OCI-LY1 (cell line): Measurements from ENCODE around the gene TMEM35B.
"Not testable (repeated sequence)": the region's sequence is repeated elsewhere in the genome, so short reads cannot be mapped to it uniquely, and the experiment has no call there.

Source experiments
- H2AFZ ChIP-seq: fragments of 200-600 bp; sonication (generic), shearing (Covaris generic); 2 replicates; pipeline ENCODE4 v1.6.0; 2014; ENCODE audit warnings: antibody characterized with exemption, mild to moderate bottlenecking, low read length
- H3F3A ChIP-seq: fragments of 200-600 bp; sonication (generic), shearing (Covaris generic); 2 replicates; pipeline ENCODE4 v1.6.0; 2014; ENCODE audit warnings: mild to moderate bottlenecking, antibody characterized with exemption, low read length, moderate library complexity; ENCODE audit not compliant: insufficient read depth
- H3K27ac ChIP-seq: fragments of 200-600 bp; sonication (generic); 2 replicates; pipeline ENCODE4 v1.5.1; 2014; ENCODE audit warnings: low read length, mixed run types, mild to moderate bottlenecking, low read depth; ENCODE audit not compliant: poor library complexity, severe bottlenecking
- H3K27me3 ChIP-seq: fragments of 200-600 bp; sonication (generic); 2 replicates; pipeline ENCODE4 v1.6.0; 2014; ENCODE audit warnings: antibody characterized with exemption, mild to moderate bottlenecking, low read length, moderate library complexity; ENCODE audit not compliant: insufficient read depth
- H3K36me3 ChIP-seq: fragments of 200-600 bp; sonication (generic); 2 replicates; pipeline ENCODE4 v1.6.1; 2014; ENCODE audit warnings: mild to moderate bottlenecking, antibody characterized with exemption, low read length, moderate library complexity, mixed read lengths; ENCODE audit not compliant: insufficient read depth
- H3K4me1 ChIP-seq: fragments of 200-600 bp; sonication (generic); 2 replicates; pipeline ENCODE4 v1.5.1; 2014; ENCODE audit warnings: mild to moderate bottlenecking, low read length, moderate library complexity; ENCODE audit not compliant: insufficient read depth, severe bottlenecking
- H3K4me2 ChIP-seq: fragments of 200-600 bp; sonication (generic), shearing (Covaris generic); 2 replicates; pipeline ENCODE4 v1.6.1; 2014; ENCODE audit warnings: low read length
- H3K4me3 ChIP-seq: fragments of 200-600 bp; sonication (generic); 2 replicates; pipeline ENCODE4 v1.5.1; 2014; ENCODE audit warnings: low read length, low read depth, mild to moderate bottlenecking, mixed read lengths; ENCODE audit not compliant: poor library complexity, severe bottlenecking
- H3K79me2 ChIP-seq: fragments of 200-600 bp; shearing (Covaris generic); 2 replicates; pipeline ENCODE4 v1.6.1; 2016; ENCODE audit warnings: mixed run types, low read length, mixed read lengths; ENCODE audit not compliant: insufficient read depth
- H3K9ac ChIP-seq: fragments of 200-600 bp; sonication (generic), shearing (Covaris generic); 2 replicates; pipeline ENCODE4 v1.6.1; 2014; ENCODE audit warnings: mild to moderate bottlenecking, low read length, mixed read lengths
- H3K9me2 ChIP-seq: fragments of 200-600 bp; sonication (generic), shearing (Covaris generic); 2 replicates; pipeline ENCODE4 v1.6.1; 2014; ENCODE audit warnings: low read depth, mild to moderate bottlenecking, low read length, mixed read lengths
- H3K9me3 ChIP-seq: fragments of 200-600 bp; shearing (Covaris generic); 2 replicates; pipeline ENCODE4 v1.6.1; 2014; ENCODE audit warnings: low read length, mixed read lengths
- H4K20me1 ChIP-seq: fragments of 200-600 bp; sonication (generic), shearing (Covaris generic); 2 replicates; pipeline ENCODE4 v1.6.0; 2016; ENCODE audit warnings: mild to moderate bottlenecking, low read length; ENCODE audit not compliant: insufficient read depth
- EZH2 ChIP-seq: fragments of 200-600 bp; sonication (generic), shearing (Covaris generic); IDR thresholded peaks from 2 replicates; pipeline ENCODE4 v1.8.0; 2017; ENCODE audit warnings: borderline replicate concordance, mixed run types, mild to moderate bottlenecking, antibody characterized with exemption, low read length, moderate library complexity, mixed read lengths
- TF ChIP-seq, protein P1 (sequence below): fragments of 200-600 bp; sonication (generic), shearing (Covaris generic); IDR thresholded peaks from 2 replicates; pipeline ENCODE4 v1.5.1; 2017; ENCODE audit warnings: mild to moderate bottlenecking, antibody characterized with exemption, low read length, moderate library complexity, mixed read lengths

Gene TMEM35B

DNA sequence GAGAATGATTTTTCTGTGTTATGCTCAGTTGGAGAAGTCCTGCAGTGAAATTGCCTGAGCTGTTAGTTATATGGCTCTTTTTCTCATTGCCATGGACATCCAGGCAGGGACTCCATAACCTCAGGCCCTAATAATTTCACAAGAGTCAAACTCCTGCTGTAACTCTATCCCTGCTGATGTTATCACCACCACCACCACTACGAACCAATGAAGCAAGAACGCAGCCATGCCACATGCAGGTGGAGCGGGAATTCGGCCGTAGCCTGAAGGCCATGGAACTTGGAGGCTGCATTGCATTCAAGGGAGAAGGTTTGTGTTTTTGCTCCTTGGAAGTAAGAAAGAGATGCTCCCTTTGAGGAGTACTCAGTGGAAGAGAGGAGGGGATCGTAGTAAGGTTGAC lies 38.9 kb downstream of the TMEM35B start:
- no peaks in the 10 kb centered on the region for H4K20me1 ChIP-seq
- no peaks in the 10 kb centered on the region for H3K9me2 ChIP-seq
- no peaks in the 10 kb centered on the region for H3K36me3 ChIP-seq
- no peaks in the 10 kb centered on the region for H3K4me1 ChIP-seq
- H3K27ac ChIP-seq = no peak overlapping the region
- no peak overlapping the region for H3K9ac ChIP-seq
- H3K27me3 ChIP-seq = no peaks in the 10 kb centered on the region
- no peaks in the 10 kb centered on the region for H3F3A ChIP-seq
- no peak for TF ChIP-seq EZH2
- TF ChIP-seq, protein P1, sequence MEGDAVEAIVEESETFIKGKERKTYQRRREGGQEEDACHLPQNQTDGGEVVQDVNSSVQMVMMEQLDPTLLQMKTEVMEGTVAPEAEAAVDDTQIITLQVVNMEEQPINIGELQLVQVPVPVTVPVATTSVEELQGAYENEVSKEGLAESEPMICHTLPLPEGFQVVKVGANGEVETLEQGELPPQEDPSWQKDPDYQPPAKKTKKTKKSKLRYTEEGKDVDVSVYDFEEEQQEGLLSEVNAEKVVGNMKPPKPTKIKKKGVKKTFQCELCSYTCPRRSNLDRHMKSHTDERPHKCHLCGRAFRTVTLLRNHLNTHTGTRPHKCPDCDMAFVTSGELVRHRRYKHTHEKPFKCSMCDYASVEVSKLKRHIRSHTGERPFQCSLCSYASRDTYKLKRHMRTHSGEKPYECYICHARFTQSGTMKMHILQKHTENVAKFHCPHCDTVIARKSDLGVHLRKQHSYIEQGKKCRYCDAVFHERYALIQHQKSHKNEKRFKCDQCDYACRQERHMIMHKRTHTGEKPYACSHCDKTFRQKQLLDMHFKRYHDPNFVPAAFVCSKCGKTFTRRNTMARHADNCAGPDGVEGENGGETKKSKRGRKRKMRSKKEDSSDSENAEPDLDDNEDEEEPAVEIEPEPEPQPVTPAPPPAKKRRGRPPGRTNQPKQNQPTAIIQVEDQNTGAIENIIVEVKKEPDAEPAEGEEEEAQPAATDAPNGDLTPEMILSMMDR = no peak
- H2AFZ ChIP-seq = no peak overlapping the region
- H3K4me3 ChIP-seq = no peak overlapping the region
- no peak overlapping the region for H3K4me2 ChIP-seq
- 0 out of 2 replicates have a peak, but pooled peaks cover 2% of the 10 kb centered on the region for H3K9me3 ChIP-seq
- H3K79me2 ChIP-seq = no peaks in the 10 kb centered on the region

- H3F3A ChIP-seq, H3K4me1 ChIP-seq, H3K4me3 ChIP-seq, H3K9me2 ChIP-seq, H3K36me3 ChIP-seq, H3K4me2 ChIP-seq, H3K9me3 ChIP-seq, H4K20me1 ChIP-seq, H3K9ac ChIP-seq, H3K27me3 ChIP-seq, H2AFZ ChIP-seq, H3K27ac ChIP-seq, H3K79me2 ChIP-seq: not testable (repeated sequence)
These were observed 43.3 kb downstream of the TMEM35B start for GRCh38 chr1:34941798-34942197.
